Parathyroid adenoma (tissue), 2 donors: ENCODE measurements around the gene MS4A10.

Experiments used
- H2AFZ ChIP-seq: fragments of 300-600 bp; sonication (generic); one replicate; pipeline ENCODE4 v1.7.0; 2017; ENCODE audit warnings: antibody characterized with exemption, mild to moderate bottlenecking
- H3K27ac ChIP-seq: fragments of 300-600 bp; sonication (generic); one replicate; pipeline ENCODE4 v1.7.0; 2017
- H3K27me3 ChIP-seq: fragments of 300-600 bp; sonication (generic); one replicate; pipeline ENCODE4 v1.7.0; 2017; ENCODE audit warnings: low read length; ENCODE audit not compliant: control insufficient read depth, insufficient read depth
- H3K36me3 ChIP-seq: fragments of 300-600 bp; sonication (generic); one replicate; pipeline ENCODE4 v1.7.0; 2017; ENCODE audit warnings: low read length; ENCODE audit not compliant: control insufficient read depth, insufficient read depth
- H3K4me1 ChIP-seq: fragments of 300-600 bp; sonication (generic); one replicate; pipeline ENCODE4 v1.7.0; 2017; ENCODE audit warnings: control low read depth
- H3K4me2 ChIP-seq: fragments of 300-600 bp; sonication (generic); one replicate; pipeline ENCODE4 v1.7.0; 2017; ENCODE audit warnings: low read length
- H3K4me3 ChIP-seq: fragments of 300-600 bp; sonication (generic); one replicate; pipeline ENCODE4 v1.7.0; 2017; ENCODE audit warnings: low read depth, low read length
- H3K79me2 ChIP-seq: fragments of 300-600 bp; sonication (generic); one replicate; pipeline ENCODE4 v1.7.0; 2017; ENCODE audit warnings: control low read depth
- H3K9ac ChIP-seq: fragments of 300-600 bp; sonication (generic); one replicate; pipeline ENCODE4 v1.7.0; 2017; ENCODE audit warnings: mild to moderate bottlenecking
- H3K9me3 ChIP-seq: fragments of 300-600 bp; sonication (generic); one replicate; pipeline ENCODE4 v1.7.0; 2017; ENCODE audit warnings: low read length; ENCODE audit not compliant: control insufficient read depth
- CTCF ChIP-seq: fragments of 300-600 bp; sonication (generic); IDR thresholded peaks from one replicate; pipeline ENCODE4 v1.7.0; 2017; ENCODE audit warnings: antibody characterized with exemption, mild to moderate bottlenecking
- donor health status: primary hyperparathyroidism.

The MS4A10 gene

GRCh38 chr11:60797846-60798630 is 12.9 kb downstream of the MS4A10 start:
- Histone ChIP-seq H3K4me1 (peaks cover 3% of the 10 kb centered on the region), H3K9ac (no peak overlapping the region), H3K4me2 (no peak overlapping the region), H3K79me2 (no peaks in the 10 kb centered on the region), H3K9me3 (no peaks in the 10 kb centered on the region), H3K27me3 (no peaks in the 10 kb centered on the region), H3K36me3 (no peaks in the 10 kb centered on the region), H3K27ac (no peak overlapping the region), H2AFZ (no peak overlapping the region), H3K4me3 (no peak overlapping the region)
- no peak for TF ChIP-seq CTCF

- H3K27ac ChIP-seq: no peak overlapping the region
- TF ChIP-seq CTCF: no peak
- H3K4me1 ChIP-seq: peaks cover 3% of the 10 kb centered on the region
- no peak overlapping the region for H3K9ac ChIP-seq
- no peaks in the 10 kb centered on the region for H3K36me3 ChIP-seq
- no peaks in the 10 kb centered on the region for H3K79me2 ChIP-seq
- no peaks in the 10 kb centered on the region for H3K9me3 ChIP-seq
- H3K4me2 ChIP-seq: no peak overlapping the region
- no peak overlapping the region for H2AFZ ChIP-seq
- H3K27me3 ChIP-seq: no peaks in the 10 kb centered on the region
- H3K4me3 ChIP-seq: no peak overlapping the region
These were observed 13.5 kb downstream of the MS4A10 start for GRCh38 chr11:60798631-60799030.

GRCh38 chr11:60801194-60801593 is 16.1 kb downstream of the MS4A10 start:
- no peaks in the 10 kb centered on the region for H3K9me3 ChIP-seq
- no peak overlapping the region for H3K4me2 ChIP-seq
- H3K4me3 ChIP-seq: no peak overlapping the region
- no peak overlapping the region for H3K27ac ChIP-seq
- peaks cover 3% of the 10 kb centered on the region for H3K4me1 ChIP-seq
- H3K36me3 ChIP-seq: no peaks in the 10 kb centered on the region
- no peak overlapping the region for H3K9ac ChIP-seq
- no peaks in the 10 kb centered on the region for H3K79me2 ChIP-seq
- H3K27me3 ChIP-seq: no peaks in the 10 kb centered on the region
- TF ChIP-seq CTCF: no peak
- H2AFZ ChIP-seq: no peak overlapping the region

- Histone ChIP-seq H3K4me3 (no peak overlapping the region), H3K36me3 (no peaks in the 10 kb centered on the region), H3K79me2 (no peaks in the 10 kb centered on the region), H3K9me3 (no peaks in the 10 kb centered on the region), H2AFZ (no peak overlapping the region), H3K27me3 (no peaks in the 10 kb centered on the region), H3K4me2 (no peak overlapping the region), H3K4me1 (peaks cover 3% of the 10 kb centered on the region), H3K27ac (no peak overlapping the region), H3K9ac (no peak overlapping the region)
- TF ChIP-seq CTCF: no peak
These were observed 18.3 kb downstream of the MS4A10 start for GRCh38 chr11:60803273-60803936.
